DMS53 (cell line): ENCODE results near the gene AKNA.

Experiments used
- DNase-seq: peaks from one replicate; lab custom pipeline; 2025; lab: John Stamatoyannopoulos, UW

AKNA gene

DNA sequence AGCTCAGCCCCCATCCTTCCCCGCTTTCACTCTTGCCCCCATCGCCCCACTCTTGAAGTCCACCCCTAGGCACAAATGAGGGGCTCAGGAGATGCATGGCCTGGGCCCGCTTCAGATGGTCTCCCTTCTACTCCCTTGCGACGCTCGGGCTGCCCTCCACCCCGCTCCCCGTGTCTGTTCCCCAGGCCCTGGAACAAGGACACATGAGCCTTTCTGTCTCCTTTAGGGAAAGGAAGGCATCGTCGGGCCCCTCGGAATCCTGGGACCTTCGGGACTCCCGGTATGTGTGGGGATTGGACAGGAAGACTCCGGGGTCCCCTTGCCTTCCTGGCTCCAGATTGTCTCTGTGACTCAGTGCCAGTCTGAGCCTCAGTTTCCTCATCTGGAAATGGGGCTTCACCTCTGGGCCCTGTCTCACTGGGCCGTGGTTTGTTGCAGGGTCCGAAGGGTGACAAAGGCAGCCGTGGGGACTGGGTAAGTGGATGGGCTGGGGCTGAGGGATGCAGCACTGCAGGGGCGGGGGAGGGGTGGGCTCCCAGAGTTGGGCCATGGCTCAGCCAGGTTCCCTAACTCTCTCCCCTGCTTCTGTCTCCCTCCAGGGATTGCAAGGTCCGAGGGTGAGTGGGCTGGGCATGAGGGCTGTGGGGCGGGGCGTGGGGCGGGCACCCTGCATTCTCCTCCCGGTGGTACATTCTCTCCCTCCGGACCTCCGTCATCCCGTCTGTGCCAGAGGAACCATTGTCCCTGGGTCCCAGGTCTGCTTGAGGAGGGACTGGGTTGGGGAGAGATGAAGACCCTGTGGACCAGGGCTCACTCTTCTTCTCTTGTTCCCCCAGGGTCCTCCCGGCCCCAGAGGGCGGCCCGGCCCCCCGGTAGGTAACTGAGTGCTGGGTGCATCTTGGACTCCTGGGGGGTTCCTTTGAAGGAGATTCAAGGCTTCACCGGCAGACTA lies 86.7 kb downstream of the AKNA start:
- no peak for DNase-seq

DNA sequence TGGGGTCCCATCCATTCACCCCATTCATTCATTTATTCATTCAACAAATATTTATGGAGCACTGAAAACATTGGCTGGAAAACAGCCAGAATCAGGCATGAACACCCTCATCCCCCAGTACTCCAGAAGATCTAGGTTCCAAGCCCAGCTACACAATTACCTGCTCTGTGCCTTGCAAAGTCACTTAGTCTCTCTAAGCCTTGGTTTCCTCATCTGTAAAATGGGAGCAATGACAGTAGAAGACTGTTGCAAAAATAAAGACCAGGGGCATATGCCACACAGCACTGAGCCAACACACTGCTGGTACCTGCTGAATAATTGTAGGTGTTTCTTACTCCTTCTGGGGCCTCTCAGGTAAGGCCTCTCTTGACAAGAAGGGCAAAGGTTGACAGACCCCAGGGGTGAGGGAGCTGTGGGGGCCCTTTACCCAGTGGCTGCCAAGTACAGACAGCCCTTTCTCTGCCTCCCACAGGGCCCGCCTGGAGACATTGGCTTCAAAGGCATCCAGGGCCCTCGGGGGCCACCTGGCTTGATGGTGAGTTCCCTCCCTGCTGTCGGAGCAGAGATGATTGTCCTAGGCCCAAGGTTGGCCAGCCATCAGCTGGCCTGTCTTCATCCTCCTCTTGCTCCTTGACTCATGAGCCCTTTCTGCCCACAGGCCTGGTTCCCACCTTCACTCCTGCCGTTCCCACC lies 87.5 kb downstream of the AKNA start:
- no peak for DNase-seq

DNA sequence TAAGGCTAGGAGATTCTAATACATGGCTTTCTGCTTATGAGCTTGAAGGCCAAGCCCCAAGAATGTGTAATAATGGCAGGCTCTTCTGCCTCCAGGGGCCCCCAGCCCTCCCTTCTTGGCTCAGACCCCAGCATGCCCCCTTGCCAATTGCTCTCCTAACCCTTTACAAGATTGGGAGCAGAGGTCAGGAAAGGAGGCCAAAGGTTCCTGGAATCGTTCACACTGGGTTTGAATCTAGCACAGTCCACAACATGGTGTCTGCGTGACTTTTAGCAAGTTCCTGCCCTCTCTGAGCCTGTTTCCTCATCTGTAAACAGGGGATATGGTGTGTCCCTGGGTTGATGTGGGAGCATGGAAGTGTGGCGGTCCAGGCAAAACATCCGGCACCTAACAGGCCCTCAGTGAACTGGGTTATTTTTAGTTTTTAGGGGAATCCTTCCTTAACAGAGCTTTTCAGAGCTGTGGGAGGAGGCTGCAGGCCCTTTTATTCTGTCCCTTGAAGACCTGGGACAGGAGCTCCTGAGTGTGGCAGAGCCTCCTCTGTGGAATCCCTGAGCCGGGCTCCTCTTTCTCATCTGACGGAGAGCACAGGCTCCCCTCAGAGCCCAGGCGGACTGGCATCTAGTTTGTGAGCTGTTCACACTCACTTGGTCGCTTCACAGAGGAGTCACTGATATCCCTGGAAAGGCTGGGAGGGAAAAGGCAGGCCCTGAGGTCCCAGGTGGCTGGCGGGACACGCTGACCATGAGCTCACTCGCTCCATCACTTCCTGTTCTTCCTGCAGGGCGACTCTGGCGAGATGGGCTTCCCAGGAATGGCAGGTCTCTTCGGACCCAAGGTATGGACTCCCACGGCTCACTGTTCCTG lies 88.3 kb downstream of the AKNA start:
- DNase-seq, result no peak

DNA sequence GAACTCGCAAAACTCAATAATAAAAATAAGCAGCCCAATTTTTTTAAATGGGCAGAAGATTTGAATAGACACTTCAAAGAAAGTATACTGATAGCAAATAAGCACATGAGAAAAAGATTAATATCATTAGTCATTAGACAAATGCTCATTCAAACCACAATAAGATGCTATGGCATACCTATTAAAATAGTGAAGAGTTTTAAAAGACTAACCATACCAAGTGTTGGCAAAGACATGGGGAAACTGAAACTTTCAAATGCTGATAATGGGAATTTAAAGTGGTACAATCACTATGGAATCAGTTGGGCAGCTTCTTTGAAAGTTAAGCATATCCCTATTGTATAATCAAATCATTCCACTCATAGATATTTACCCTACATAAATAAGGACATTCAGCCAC lies 91.4 kb downstream of the AKNA start:
- DNase-seq, result no peak

DNA sequence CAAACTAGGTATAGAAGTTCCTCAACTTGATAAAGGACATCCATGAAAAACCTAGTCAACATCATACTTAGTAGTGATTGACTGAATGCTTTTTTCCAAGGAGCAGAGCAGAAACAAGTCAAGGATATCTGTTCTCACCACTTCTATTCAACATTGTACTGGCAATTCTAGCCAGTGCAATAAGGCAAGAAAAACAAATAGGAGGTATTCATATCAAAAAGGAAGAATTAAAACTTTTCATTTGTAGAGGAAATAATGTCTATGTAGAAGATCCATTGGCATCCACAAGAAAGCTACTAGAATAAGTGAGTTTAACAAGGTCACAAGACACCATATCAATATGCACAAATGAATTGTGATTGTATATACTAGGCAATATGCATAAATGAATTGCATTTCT lies 93.1 kb downstream of the AKNA start:
- DNase-seq, result no peak

DNA sequence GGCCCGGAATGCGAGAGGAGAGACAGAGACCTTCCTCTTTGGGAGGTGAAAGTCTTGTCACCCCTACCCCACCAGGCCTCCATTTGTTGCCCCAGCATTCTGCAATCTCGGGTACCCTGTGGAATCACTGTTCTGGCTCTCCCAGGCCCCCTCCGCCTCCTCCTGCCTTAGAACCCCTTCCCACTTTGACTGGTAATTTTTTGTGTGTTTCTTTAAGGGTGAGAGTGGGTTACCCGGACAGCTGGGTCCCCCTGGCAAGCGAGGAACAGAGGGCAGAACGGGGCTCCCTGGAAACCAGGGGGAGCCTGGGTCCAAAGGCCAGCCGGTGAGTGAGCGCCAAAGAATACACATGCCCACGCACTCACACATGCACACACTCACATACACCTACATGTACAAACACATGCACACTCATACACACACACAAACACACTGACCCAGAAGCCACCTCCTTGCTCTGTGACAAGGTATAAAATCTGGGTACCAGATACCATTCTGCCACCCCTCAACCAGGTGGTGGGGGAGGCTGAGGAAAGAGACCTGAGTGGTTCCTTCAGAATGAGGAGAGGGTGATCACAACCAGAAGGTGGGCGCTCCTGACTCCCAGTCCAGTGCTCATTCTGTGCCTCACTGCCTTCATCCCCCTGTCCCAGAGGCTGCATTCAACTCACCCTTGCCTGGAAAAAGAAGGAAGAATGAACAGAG lies 95.7 kb downstream of the AKNA start:
- DNase-seq, result no peak

DNA sequence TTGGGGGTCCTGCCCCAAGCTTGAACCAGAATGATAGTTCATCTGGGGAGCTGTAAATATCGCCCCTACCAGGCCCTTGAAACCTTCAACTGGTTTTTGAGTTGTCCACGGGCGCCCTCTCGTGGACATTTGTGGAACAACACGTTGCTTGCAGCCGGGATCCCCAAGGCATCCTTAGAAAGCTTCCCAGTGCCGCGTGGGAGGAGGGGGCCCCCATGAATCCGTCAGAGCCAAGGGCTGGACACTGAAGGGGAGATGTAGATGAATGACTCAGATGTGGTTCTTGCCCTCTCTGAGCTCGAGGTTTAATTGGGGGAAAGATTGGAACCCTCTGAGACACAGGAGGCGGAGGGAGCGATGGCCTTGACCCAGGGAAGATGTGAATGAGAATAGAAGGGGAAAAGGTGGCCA lies 96.7 kb downstream of the AKNA start:
- DNase-seq, result peak; percentile 63

DNA sequence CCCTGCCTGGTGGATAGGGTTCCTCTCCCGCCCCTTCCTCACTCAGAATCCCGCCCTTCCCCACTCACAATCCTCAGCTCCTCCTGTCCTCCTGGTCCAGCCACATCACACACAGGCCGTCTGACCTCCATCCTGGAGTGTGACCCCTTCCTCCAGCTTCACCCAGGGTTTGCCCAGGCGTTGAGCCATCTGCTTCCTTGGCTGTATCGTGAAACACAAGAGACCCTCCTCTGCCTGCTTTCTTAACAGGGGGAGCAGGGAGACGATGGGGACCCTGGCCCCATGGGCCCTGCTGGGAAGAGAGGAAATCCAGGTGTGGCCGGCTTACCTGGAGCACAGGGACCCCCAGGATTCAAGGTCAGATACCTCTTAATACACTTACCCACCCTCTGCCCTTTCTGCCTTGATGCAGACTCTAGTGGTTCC lies 97.2 kb downstream of the AKNA start:
- DNase-seq, result no peak

DNA sequence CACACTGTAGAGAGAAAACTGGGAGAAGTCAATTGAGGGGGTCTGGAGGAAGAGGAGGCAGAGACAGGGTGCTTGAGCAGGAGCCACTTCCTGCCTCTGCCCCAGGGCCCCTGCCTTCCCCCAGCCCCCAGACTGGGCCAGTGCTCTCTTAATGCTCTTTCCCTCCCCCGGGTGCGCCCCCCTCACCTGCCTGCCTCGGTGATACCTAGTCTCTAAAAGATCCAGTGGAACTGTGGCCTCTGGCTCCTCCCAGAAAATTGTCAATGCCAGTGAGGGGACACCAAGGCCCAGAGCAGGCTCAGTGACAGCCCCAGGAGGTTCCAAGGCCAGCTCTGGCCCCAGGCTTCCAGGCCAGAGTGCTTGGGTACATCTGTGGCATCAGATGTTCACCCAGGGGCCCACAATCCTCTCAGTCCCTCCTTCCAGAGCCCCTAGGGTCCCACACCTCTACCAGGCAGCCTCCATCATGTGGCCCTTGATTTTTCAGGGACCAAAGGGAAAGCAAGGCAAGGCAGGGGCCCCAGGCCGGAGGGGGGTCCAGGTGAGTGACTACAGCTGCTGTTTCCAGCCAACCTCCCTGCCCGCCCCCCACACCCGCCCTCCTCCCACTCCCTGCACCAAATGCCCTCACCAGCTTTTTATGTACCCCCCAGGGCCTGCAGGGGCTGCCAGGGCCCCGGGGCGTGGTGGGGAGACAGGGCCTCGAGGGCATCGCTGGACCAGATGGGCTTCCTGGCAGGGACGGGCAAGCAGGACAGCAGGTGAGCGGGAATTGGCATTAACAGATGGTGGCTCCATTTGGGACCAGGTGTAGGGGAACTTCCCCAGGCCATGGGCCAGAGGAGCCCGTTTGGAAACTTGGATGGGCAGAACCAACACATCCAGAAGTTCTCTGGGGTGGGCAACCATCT lies 98.0 kb downstream of the AKNA start:
- no peak for DNase-seq

DNA sequence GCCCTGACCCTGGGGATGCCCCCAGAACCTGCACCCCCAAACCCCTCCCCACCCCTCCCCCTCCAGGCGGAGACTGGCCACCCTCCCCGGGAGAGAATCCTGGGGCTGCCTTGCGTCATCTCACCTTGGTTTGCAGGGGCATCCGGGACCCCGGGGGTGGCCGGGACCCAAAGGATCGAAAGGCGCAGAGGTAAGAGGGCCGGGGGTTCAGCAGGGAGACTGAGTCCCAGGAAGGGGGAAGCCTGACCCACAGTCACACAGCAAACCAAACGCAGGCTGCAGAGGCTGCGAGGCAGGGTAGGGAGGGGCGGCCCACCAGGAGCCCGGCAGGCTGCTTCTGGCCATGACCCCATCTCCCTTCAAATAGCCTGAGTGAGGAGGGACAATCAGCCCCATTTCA lies 98.7 kb downstream of the AKNA start:
- no peak for DNase-seq

DNA sequence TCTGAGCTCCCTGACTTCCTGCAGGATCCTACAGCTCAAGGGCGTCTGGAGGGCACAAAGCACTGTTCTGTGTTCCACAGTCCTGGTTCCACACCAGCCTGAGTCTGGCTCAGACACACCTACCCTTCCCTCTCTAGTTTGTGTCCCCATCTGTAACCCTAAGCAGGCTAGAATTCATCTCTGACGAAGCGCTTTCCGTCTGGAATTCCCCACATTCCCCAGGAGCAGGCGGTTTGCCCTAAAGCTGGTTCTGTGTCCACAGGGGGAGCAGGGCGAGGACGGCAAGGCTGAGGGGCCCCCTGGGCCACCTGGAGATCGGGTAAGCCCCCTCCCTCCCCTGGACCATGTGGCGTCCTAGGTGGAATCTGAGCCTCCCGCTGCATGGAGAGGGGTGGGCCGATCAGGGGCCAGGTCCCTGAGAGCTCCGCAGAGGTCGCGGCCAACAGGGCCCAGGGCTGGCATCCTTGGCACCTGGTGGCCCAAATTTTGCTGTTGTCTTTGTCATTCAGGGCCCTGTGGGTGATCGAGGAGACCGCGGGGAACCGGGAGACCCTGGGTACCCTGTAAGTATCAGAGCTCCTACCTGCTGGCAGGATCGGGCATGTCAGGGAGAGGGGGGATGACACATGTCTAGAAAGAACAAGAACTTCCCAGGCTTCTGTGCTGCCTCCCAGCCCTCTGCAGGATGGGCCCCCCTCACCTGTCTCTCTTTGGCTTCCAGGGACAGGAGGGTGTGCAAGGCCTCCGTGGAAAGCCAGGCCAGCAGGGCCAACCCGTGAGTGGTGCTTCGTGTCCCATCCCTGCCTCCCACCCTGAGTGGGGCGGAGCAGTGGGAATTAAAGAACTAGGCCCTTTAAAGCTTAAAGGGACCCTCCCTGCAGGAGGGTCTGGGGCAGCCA lies 99.3 kb downstream of the AKNA start:
- DNase-seq, result peak; percentile 60

DNA sequence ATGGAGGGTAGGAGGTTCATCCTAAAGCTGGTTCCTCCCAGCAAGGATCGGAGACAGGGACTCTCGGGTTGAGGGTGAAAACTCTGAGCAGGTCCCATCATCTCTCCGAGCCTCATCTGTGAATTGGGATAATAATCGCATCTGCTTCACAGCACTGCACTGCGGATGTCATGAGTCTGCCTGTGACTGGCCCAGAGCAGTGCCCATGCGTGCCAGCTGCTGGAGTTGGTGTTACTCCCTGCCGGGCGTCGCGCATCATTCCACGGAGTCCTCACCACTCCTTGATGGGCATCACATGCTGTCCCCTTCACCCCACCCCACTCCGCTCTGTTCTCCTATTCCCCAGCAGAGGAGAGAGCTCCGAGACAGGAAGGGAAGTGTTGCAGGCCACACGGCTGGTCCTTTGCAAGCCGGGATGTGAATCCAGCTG lies 100.0 kb downstream of the AKNA start:
- peak; percentile 60 for DNase-seq

DNA sequence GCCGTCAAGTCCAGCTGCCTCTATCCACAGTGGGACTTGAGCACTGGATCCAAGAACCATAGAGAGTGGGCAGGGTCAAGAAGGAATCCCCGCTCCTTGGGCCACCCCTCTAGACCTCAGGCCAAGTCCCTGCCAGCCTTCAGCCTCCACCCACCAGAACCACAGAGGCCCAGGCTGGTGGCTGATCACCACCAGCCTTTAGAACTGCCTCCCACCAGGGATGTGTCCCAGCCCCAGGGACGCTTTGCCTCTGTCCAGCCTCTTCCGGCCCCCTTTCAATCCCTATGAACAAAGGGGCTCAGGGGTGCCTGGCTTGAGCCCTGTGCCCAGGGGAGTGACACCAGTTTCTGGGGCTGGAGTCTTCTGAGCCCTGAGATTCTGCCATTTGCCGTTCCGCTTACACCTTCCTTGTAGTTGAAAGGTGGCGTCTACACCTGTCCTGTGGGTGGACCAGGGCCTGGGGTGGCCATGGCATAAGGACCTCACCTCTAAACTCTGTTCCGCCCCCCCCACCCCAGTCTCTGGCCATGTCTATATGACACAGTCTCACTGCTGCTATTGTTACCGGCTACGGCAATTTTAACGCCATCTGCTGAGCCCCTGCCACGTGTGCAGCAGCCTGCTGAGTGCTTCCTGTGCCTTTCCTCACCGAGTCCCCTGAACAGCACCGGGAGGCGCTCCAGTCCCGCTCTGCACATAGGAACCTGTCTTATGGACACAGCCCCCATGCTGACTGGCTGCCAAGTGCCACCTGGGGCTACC lies 100.6 kb downstream of the AKNA start:
- DNase-seq, result peak; percentile 73

DNA sequence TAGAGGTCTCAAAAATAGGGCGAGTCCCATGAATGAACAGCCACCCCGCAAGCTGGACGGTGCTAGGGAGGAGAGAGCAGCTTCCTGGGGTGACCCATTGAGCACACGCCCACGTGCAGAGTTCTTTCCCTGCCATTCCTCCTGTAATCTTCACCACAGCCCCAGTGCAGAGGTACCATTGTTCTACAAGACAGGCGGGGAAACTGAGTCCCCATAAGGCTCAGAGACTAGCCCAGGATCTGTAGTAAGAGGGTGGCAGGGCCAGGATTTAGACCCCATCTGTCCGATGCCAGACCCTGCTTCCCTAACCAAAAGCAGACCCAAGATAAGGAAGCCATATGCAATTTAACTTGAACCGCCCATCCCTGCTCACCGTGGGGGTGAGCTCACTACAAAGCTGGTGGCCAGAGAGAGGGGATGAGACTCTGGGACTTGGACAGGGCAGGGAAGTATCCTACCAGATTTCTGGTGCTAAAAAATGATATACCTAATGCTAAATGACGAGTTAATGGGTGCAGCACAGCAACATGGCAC lies 101.6 kb downstream of the AKNA start:
- no peak for DNase-seq

DNA sequence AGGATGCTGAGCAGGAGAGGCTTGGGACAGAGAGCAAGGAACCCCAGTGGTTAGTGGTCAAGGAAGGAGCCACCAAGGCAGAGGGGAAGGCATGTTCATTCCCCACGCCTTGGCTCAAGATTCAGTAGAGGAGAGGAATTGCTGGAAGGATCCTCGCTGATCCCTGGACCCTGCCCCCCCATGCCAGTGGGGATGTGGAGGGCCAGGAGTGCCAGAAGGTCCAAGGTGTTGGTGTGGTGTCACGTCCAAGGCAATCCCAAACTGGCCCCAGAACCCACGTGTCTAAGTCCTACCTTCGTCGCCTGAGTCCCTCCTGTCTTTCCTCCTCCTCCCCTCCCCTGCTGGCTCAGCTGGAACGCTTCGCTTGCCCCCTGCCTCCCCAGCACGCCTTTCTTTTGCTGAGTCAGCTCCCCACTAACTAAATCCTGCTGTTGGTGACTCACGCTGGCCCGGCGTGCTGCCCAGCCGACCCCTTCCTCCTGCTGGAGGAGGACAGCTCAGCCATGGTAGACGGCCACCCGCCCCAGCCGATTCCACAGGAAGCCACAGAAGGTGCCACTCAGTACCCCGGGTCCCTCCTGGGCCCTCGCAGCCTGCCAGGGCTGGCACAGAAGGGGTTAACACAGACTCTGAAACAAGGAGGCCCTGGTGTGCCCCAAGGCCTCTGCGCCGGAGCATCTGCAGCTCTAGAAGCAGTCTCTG lies 102.5 kb downstream of the AKNA start:
- no peak for DNase-seq

DNA sequence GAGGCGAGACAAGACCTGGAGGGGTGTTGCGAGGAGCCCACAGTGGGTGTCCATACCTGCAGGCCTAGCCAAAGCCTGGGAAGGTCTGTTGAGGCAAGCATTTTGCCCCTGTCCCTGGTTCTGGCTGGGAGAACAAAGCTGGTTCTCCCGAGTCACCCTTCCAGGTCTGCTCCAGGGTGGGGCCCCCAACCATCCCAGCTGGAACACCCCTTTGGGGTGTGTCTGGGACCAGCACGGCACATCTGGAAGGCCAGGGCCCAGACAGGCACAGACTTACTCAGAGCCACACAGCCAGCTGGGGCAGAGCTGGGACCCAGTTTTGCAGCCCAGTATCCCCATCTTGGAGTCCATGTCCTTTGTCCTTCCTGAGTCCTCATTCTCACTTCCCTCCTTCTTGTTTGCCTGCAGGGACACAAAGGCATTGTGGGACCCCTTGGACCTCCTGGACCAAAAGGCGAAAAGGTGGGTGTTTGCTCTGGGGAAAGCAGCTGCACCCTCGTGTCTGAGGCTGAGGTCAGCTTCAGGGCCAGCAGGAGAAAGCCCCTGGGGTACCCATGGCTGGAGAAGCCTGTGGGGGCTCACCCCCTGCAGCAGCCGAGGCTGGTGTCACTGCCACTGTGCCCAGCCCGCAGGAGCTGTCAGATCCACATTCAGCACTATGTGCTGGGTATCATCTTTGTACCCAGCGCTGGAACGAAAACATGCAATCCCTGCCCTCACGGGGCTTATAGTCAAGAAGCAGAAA lies 103.3 kb downstream of the AKNA start:
- no peak for DNase-seq
